HEK293 (cell line): ENCODE results near the gene WWOX.

Source experiments
- CTCF ChIA-PET: fragments of 350-600 bp; formaldehyde crosslinking; extraction: SDS; loops from one replicate; lab custom pipeline; 2021; ENCODE audit warnings: antibody characterized with exemption; lab: Yijun Ruan, JAX
- POLR2A ChIA-PET: fragments of 300-600 bp; formaldehyde crosslinking; extraction: SDS; loops from one replicate; lab custom pipeline; 2020; ENCODE audit warnings: antibody characterized with exemption, inconsistent platforms; lab: Yijun Ruan, JAX
- H3K27ac ChIP-seq: fragments of 200-500 bp; sonication (Bioruptor generic); 2 replicates; pipeline ENCODE4 v1.5.1; 2014; ENCODE audit warnings: low read depth, low read length, control low read depth, inconsistent platforms; ENCODE audit errors: extremely low read depth
- H3K36me3 ChIP-seq, 2 experiments: fragments of 200-500 bp in 1 of 2; sonication (Bioruptor generic) in 1 of 2; 1 replicate in 1 of 2; 2 replicates in 1 of 2; pipeline ENCODE4 v1.5.1; 2014 to 2017; ENCODE audit warnings: inconsistent platforms in 2 of 2, low read length in 2 of 2; ENCODE audit not compliant: control insufficient read depth in 2 of 2, insufficient read depth in 1 of 2
- H3K4me1 ChIP-seq: fragments of 200-500 bp; sonication (Bioruptor generic); 2 replicates; pipeline ENCODE4 v1.5.1; 2014; ENCODE audit warnings: mild to moderate bottlenecking, low read length, inconsistent platforms; ENCODE audit not compliant: control insufficient read depth, insufficient read depth
- H3K4me3 ChIP-seq: 2 replicates; pipeline ENCODE4 v1.5.1; 2011; ENCODE audit warnings: low read depth, mild to moderate bottlenecking, control low read depth, low read length, moderate library complexity
- H3K9me3 ChIP-seq: fragments of 200-500 bp; sonication (Bioruptor generic); 2 replicates; pipeline ENCODE4 v1.5.1; 2014; ENCODE audit warnings: low read depth, low read length, inconsistent platforms; ENCODE audit not compliant: control insufficient read depth, insufficient read depth
- BCL11A ChIP-seq: fragments of 450-650 bp; formaldehyde crosslinking; IDR thresholded peaks from 2 replicates; pipeline ENCODE4 v1.5.1; 2016; ENCODE audit warnings: low read depth, missing biosample characterization, missing genetic modification characterization
- GLI2 ChIP-seq: fragments of 450-650 bp; formaldehyde crosslinking; IDR thresholded peaks from 2 replicates; pipeline ENCODE4; 2017; ENCODE audit warnings: missing biosample characterization, missing genetic modification characterization, low read depth, borderline replicate concordance
- KLF9 ChIP-seq: fragments of 450-650 bp; formaldehyde crosslinking; IDR thresholded peaks from 2 replicates; pipeline ENCODE4 v1.5.1; 2016; ENCODE audit warnings: missing biosample characterization, missing genetic modification characterization, low read depth
- REPIN1 ChIP-seq: fragments of 450-650 bp; formaldehyde crosslinking; IDR thresholded peaks from 2 replicates; pipeline ENCODE4 v1.5.1; 2017; ENCODE audit warnings: missing biosample characterization, missing genetic modification characterization, low read depth
- TRIM28 ChIP-seq: IDR thresholded peaks from 2 replicates; pipeline ENCODE4 v1.6.1; 2011; ENCODE audit warnings: low read length, control low read depth, borderline replicate concordance
- ZBTB20 ChIP-seq: fragments of 450-650 bp; formaldehyde crosslinking; IDR thresholded peaks from 2 replicates; pipeline ENCODE4 v1.5.1; 2016; ENCODE audit warnings: missing biosample characterization, missing genetic modification characterization
- ZFP37 ChIP-seq: fragments of 450-650 bp; formaldehyde crosslinking; IDR thresholded peaks from 2 replicates; pipeline ENCODE4 v1.5.1; 2016; ENCODE audit warnings: missing biosample characterization, missing genetic modification characterization
- ZIC2 ChIP-seq: fragments of 450-650 bp; formaldehyde crosslinking; IDR thresholded peaks from 2 replicates; pipeline ENCODE4 v1.5.1; 2016; ENCODE audit warnings: missing biosample characterization, missing genetic modification characterization
- ZNF211 ChIP-seq: fragments of 450-650 bp; formaldehyde crosslinking; IDR thresholded peaks from 2 replicates; pipeline ENCODE4 v1.5.1; 2016; ENCODE audit warnings: low read depth, missing biosample characterization, missing genetic modification characterization
- ZNF23 ChIP-seq: fragments of 450-650 bp; formaldehyde crosslinking; IDR thresholded peaks from 2 replicates; pipeline ENCODE4 v1.5.1; 2016; ENCODE audit warnings: missing biosample characterization, missing genetic modification characterization, borderline replicate concordance
- ZNF239 ChIP-seq: fragments of 450-650 bp; formaldehyde crosslinking; IDR thresholded peaks from 2 replicates; pipeline ENCODE4 v1.5.1; 2016; ENCODE audit warnings: missing biosample characterization, missing genetic modification characterization
- ZNF37A ChIP-seq: fragments of 450-650 bp; IDR thresholded peaks from 2 replicates; pipeline ENCODE4 v1.5.1; 2018; ENCODE audit warnings: missing biosample characterization, missing genetic modification characterization
- ZNF600 ChIP-seq: fragments of 450-650 bp; formaldehyde crosslinking; IDR thresholded peaks from 2 replicates; pipeline ENCODE4 v1.5.1; 2016; ENCODE audit warnings: missing biosample characterization, missing genetic modification characterization
- ZNF792 ChIP-seq: fragments of 450-650 bp; formaldehyde crosslinking; IDR thresholded peaks from 2 replicates; pipeline ENCODE4 v1.5.1; 2016; ENCODE audit warnings: missing biosample characterization, missing genetic modification characterization
- ZNF843 ChIP-seq: fragments of 450-650 bp; formaldehyde crosslinking; IDR thresholded peaks from 2 replicates; pipeline ENCODE4 v1.5.1; 2016; ENCODE audit warnings: missing biosample characterization, missing genetic modification characterization
- TF ChIP-seq, protein P1 (sequence below): fragments of 450-650 bp; formaldehyde crosslinking; IDR thresholded peaks from 2 replicates; pipeline ENCODE4 v1.5.1; 2016; ENCODE audit warnings: missing biosample characterization, missing genetic modification characterization
- TF ChIP-seq, protein P2 (sequence below): fragments of 450-650 bp; formaldehyde crosslinking; IDR thresholded peaks from 2 replicates; pipeline ENCODE4 v1.5.1; 2017; ENCODE audit warnings: missing biosample characterization, missing genetic modification characterization
- TF ChIP-seq, protein P3 (sequence below): fragments of 450-650 bp; formaldehyde crosslinking; IDR thresholded peaks from 2 replicates; pipeline ENCODE4 v1.5.1; 2017; ENCODE audit warnings: missing biosample characterization, missing genetic modification characterization
- TF ChIP-seq, protein P4 (sequence below): sonication (generic); formaldehyde crosslinking; IDR thresholded peaks from 2 replicates; pipeline ENCODE4 v1.8.1; 2022; ENCODE audit warnings: mild to moderate bottlenecking, moderate library complexity, missing genetic modification reagents
- TF ChIP-seq, protein P5 (sequence below): fragments of 450-650 bp; formaldehyde crosslinking; IDR thresholded peaks from 2 replicates; pipeline ENCODE4 v1.5.1; 2016; ENCODE audit warnings: missing biosample characterization, missing genetic modification characterization

The WWOX gene

DNA sequence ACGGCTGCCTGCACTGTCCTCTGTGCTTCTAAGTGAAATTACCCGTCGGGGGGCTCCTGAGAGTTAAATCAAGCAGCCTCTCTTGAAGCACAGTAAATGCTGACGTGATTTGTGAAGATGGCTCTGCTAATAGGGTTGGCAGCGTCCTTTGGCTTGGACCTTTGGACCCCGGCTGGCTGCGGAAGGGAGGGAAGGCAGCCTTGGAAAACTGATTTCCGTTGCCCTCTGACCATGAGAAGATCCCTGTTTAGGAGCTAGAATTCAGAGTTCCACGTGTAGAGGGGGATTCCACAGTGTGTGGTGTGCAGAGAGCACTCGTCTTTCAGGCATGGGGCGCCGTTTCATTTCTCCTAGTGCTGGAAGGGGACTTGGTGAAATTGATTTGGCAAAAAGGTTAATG, 640.8 kb downstream of the WWOX start:
- H3K4me1 ChIP-seq: 0 out of 2 replicates have a peak, but pooled peaks cover 1% of the 10 kb centered on the region
- TF ChIP-seq ZNF600 (tag by site-specific recombination): no peak
- TF ChIP-seq, protein P1, sequence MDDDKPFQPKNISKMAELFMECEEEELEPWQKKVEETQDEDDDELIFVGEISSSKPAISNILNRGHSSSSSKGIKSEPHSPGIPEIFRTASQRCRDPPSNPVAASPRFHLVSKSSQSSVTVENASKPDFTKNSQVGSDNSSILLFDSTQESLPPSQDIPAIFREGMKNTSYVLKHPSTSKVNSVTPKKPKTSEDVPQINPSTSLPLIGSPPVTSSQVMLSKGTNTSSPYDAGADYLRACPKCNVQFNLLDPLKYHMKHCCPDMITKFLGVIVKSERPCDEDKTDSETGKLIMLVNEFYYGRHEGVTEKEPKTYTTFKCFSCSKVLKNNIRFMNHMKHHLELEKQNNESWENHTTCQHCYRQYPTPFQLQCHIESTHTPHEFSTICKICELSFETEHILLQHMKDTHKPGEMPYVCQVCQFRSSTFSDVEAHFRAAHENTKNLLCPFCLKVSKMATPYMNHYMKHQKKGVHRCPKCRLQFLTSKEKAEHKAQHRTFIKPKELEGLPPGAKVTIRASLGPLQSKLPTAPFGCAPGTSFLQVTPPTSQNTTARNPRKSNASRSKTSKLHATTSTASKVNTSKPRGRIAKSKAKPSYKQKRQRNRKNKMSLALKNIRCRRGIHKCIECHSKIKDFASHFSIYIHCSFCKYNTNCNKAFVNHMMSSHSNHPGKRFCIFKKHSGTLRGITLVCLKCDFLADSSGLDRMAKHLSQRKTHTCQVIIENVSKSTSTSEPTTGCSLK (tag by site-specific recombination): no peak
- no peak for TF ChIP-seq TRIM28
- no peak for TF ChIP-seq GLI2 (tag by site-specific recombination)
- no peak for TF ChIP-seq ZNF792 (tag by site-specific recombination)
- TF ChIP-seq REPIN1: no peak
- TF ChIP-seq, protein P2, sequence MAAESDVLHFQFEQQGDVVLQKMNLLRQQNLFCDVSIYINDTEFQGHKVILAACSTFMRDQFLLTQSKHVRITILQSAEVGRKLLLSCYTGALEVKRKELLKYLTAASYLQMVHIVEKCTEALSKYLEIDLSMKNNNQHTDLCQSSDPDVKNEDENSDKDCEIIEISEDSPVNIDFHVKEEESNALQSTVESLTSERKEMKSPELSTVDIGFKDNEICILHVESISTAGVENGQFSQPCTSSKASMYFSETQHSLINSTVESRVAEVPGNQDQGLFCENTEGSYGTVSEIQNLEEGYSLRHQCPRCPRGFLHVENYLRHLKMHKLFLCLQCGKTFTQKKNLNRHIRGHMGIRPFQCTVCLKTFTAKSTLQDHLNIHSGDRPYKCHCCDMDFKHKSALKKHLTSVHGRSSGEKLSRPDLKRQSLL: no peak
- TF ChIP-seq ZFP37: no peak
- no peak for TF ChIP-seq KLF9 (tag by site-specific recombination)
- no peak for TF ChIP-seq ZNF211 (tag by site-specific recombination)
- no peak for TF ChIP-seq BCL11A (tag by site-specific recombination)
- TF ChIP-seq ZNF37A (tag by site-specific recombination): no peak
- TF ChIP-seq ZNF843 (tag by site-specific recombination): no peak
- CTCF ChIA-PET: no interaction called here
- no peak overlapping the region for H3K27ac ChIP-seq
- H3K36me3 ChIP-seq: no peaks in the 10 kb centered on the region
- H3K9me3 ChIP-seq: no peaks in the 10 kb centered on the region
- POLR2A ChIA-PET: no interaction called here
- H3K4me3 ChIP-seq: no peak overlapping the region

DNA sequence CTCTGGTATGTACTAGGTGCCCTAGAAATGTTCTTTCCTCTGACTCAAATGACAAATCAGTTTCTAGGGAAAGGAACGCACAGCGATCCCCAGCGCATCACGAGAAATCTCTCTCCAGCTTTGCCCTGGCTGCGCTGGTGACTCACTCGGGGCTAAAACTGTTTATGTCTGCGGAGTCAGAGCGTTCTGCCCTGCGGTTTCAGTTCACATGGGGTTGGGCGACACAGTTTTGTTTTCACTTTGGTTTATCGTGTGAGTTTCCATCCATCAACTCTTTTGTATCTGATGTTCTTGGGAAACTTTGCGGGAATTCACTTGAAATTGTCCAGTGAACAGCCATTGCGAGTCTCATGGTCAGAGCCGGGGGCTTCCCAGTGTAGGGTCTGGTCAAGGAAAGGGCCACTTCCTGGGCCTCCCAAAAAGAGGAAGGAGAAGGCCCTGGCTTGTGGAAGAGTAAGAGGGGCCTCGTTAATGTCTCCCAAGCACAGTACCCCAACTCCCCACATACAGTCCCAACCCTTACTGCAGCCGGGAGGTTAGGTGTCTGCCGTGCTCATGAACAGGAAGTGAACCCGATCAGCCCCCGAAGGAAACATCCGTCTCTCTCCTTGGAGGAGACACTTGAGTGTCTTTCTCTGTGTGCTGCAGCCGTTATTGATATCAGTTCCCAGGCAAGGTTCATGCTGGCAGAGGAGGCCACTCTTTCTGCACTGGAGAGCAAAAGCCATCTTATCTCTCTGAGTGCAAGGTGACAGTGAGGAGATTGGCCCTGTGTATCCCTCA, 643.2 kb downstream of the WWOX start:
- no peak overlapping the region; the same call in 1 of the 2 replicates for H3K27ac ChIP-seq
- TF ChIP-seq TRIM28 (peak; percentile 78), ZNF239 (tag by site-specific recombination) (no peak)
- TF ChIP-seq, protein P3, sequence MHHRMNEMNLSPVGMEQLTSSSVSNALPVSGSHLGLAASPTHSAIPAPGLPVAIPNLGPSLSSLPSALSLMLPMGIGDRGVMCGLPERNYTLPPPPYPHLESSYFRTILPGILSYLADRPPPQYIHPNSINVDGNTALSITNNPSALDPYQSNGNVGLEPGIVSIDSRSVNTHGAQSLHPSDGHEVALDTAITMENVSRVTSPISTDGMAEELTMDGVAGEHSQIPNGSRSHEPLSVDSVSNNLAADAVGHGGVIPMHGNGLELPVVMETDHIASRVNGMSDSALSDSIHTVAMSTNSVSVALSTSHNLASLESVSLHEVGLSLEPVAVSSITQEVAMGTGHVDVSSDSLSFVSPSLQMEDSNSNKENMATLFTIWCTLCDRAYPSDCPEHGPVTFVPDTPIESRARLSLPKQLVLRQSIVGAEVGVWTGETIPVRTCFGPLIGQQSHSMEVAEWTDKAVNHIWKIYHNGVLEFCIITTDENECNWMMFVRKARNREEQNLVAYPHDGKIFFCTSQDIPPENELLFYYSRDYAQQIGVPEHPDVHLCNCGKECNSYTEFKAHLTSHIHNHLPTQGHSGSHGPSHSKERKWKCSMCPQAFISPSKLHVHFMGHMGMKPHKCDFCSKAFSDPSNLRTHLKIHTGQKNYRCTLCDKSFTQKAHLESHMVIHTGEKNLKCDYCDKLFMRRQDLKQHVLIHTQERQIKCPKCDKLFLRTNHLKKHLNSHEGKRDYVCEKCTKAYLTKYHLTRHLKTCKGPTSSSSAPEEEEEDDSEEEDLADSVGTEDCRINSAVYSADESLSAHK (tag by site-specific recombination): peak; percentile 89
- TF ChIP-seq, all 188 proteins: peak for 2
- ChIA-PET CTCF (no interaction called here), POLR2A (no interaction called here)
- no peaks in the 10 kb centered on the region for H3K9me3 ChIP-seq
- H3K36me3 ChIP-seq: no peaks in the 10 kb centered on the region
- no peak overlapping the region for H3K4me3 ChIP-seq
- H3K4me1 ChIP-seq: 0 out of 2 replicates have a peak, but pooled peaks cover 7% of the 10 kb centered on the region

DNA sequence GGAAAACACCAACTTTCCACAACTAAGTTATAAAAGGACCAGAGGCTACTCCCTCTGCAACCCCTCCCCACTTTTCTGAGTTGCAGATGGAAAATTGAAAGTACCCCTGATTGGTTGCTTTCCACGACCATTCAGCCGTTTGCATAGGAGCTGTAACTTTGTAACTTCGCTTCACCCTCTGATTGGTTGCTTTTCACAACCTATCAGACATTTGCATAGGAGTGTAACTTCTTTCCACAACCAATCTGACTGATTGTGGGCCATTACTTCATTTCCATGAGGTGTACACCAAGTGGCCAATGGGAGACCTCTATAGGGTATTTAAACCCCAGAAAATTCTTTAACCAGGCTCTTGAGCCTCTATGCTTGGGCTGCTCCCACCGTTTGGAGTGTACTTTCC, 644.1 kb downstream of the WWOX start:
- no peaks in the 10 kb centered on the region for H3K9me3 ChIP-seq
- CTCF ChIA-PET: no interaction called here
- POLR2A ChIA-PET: no interaction called here
- no peak overlapping the region for H3K27ac ChIP-seq
- H3K4me3 ChIP-seq: no peak overlapping the region
- H3K4me1 ChIP-seq: peaks cover 10% of the 10 kb centered on the region; the same call in 1 of the 2 replicates
- no peaks in the 10 kb centered on the region for H3K36me3 ChIP-seq
- TF ChIP-seq, protein P1 (tag by site-specific recombination): no peak
- TF ChIP-seq, protein P4, sequence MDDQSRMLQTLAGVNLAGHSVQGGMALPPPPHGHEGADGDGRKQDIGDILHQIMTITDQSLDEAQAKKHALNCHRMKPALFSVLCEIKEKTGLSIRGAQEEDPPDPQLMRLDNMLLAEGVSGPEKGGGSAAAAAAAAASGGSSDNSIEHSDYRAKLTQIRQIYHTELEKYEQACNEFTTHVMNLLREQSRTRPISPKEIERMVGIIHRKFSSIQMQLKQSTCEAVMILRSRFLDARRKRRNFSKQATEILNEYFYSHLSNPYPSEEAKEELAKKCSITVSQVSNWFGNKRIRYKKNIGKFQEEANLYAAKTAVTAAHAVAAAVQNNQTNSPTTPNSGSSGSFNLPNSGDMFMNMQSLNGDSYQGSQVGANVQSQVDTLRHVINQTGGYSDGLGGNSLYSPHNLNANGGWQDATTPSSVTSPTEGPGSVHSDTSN (CRISPR knock-in tag): no peak
- TF ChIP-seq ZBTB20 (tag by site-specific recombination) (no peak), GLI2 (tag by site-specific recombination) (no peak), ZNF23 (tag by site-specific recombination) (no peak), ZIC2 (no peak)
- TF ChIP-seq, protein P5, sequence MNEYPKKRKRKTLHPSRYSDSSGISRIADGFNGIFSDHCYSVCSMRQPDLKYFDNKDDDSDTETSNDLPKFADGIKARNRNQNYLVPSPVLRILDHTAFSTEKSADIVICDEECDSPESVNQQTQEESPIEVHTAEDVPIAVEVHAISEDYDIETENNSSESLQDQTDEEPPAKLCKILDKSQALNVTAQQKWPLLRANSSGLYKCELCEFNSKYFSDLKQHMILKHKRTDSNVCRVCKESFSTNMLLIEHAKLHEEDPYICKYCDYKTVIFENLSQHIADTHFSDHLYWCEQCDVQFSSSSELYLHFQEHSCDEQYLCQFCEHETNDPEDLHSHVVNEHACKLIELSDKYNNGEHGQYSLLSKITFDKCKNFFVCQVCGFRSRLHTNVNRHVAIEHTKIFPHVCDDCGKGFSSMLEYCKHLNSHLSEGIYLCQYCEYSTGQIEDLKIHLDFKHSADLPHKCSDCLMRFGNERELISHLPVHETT (tag by site-specific recombination): no peak
